ENCODE data around the gene CHAF1A.

- TF ChIP-seq MAX (IDR thresholded peaks at IDR 0.05): no peak
- TF ChIP-seq YY1 (IDR thresholded peaks at IDR 0.05): no peak
- TF ChIP-seq CTCF (IDR thresholded peaks at IDR 0.05; ENCODE audit: low read depth, low read length, missing input control): no peak
- TF ChIP-seq GABPA (IDR thresholded peaks at IDR 0.05 in 1 of 2, conservative IDR thresholded peaks at IDR 0.05 in 1 of 2): no peak
- no peak for TF ChIP-seq REST (IDR thresholded peaks at IDR 0.05)
- TF ChIP-seq RAD21 (IDR thresholded peaks at IDR 0.05): no peak
These were observed 34.2 kb upstream of the CHAF1A start for GRCh38 chr19:4368128-4368820.
